Breast epithelium (tissue), 4 donors: Measurements from ENCODE around the gene ROCK2. TPM values are rescaled to one million over a fixed set of nuclear protein-coding genes. Genes with fewer than 3 reads are reported as not detected.

ENCODE experiments used
- DNase-seq, 2 donors: peaks; one replicate each; pipeline ENCODE4 v3.0.0-alpha.2; 2019; ENCODE audit warnings: low spot score in 2 of 2
- H3K27ac ChIP-seq, 2 donors: fragments of 200-600 bp; sonication (generic) in 1 of 2; one replicate each; pipeline ENCODE4 v1.5.1; 2016 to 2019; ENCODE audit warnings: mild to moderate bottlenecking in 1 of 2
- H3K27me3 ChIP-seq, 2 donors: fragments of 200-600 bp; sonication (generic) in 1 of 2; one replicate each; pipeline versions ENCODE4 v1.5.1 to v1.6.0; 2017 to 2019; ENCODE audit warnings: control low read depth in 1 of 2, mild to moderate bottlenecking in 1 of 2
- H3K36me3 ChIP-seq: fragments of 200-600 bp; one replicate; pipeline ENCODE4 v1.5.1; 2019
- H3K4me1 ChIP-seq, 2 donors: fragments of 200-600 bp; sonication (generic); one replicate each; pipeline ENCODE4 v1.5.1; 2016 to 2019; ENCODE audit warnings: control low read depth in 1 of 2
- H3K4me3 ChIP-seq, 3 donors: fragments of 200-600 bp; sonication (generic); 1 replicate in 2 of 3; 2 replicates in 1 of 3; pipeline ENCODE4 v1.5.1; 2016 to 2019; ENCODE audit warnings: mild to moderate bottlenecking in 3 of 3, moderate library complexity in 2 of 3
- H3K9me3 ChIP-seq, 2 donors: fragments of 200-600 bp; sonication (generic) in 1 of 2; one replicate each; pipeline ENCODE4 v1.5.1; 2016 to 2019; ENCODE audit warnings: control low read depth in 1 of 2
- POLR2A ChIP-seq: fragments of 450-650 bp; IDR thresholded peaks from one replicate; pipeline ENCODE4 v1.6.1; 2016; ENCODE audit warnings: antibody characterized with exemption, mild to moderate bottlenecking, moderate library complexity
- POLR2AphosphoS5 ChIP-seq, 3 donors: sonication (generic); formaldehyde crosslinking; IDR thresholded peaks; one replicate each; pipeline ENCODE4 v1.6.1; 2017; ENCODE audit warnings: antibody characterized with exemption in 3 of 3
- intact Hi-C: fragments of 100-400 bp; cut with DNase I; formaldehyde crosslinking; loops from one replicate; pipeline ENCODE4 v1.15.1; 2023; ENCODE audit warnings: low total_unique reads
- total RNA-seq, 3 donors: library from RNA; depleted of rRNA; stranded (reverse); fragments of >200 nt; gene quantifications; one replicate each; pipeline ENCODE4 v1.1.0, GENCODE V29; 2016
- TF ChIP-seq, protein P1 (sequence below), 3 donors: fragments of 450-650 bp; IDR thresholded peaks; one replicate each; pipeline ENCODE4 v1.5.1; 2016 to 2017; ENCODE audit warnings: antibody characterized with exemption in 3 of 3, mild to moderate bottlenecking in 3 of 3, moderate library complexity in 3 of 3

ROCK2 gene
- total RNA-seq: 100 to 1,000 TPM in 2 of 3 donors, 10 to 100 TPM in 1; 87.1 to 181 (median 103) TPM

DNA sequence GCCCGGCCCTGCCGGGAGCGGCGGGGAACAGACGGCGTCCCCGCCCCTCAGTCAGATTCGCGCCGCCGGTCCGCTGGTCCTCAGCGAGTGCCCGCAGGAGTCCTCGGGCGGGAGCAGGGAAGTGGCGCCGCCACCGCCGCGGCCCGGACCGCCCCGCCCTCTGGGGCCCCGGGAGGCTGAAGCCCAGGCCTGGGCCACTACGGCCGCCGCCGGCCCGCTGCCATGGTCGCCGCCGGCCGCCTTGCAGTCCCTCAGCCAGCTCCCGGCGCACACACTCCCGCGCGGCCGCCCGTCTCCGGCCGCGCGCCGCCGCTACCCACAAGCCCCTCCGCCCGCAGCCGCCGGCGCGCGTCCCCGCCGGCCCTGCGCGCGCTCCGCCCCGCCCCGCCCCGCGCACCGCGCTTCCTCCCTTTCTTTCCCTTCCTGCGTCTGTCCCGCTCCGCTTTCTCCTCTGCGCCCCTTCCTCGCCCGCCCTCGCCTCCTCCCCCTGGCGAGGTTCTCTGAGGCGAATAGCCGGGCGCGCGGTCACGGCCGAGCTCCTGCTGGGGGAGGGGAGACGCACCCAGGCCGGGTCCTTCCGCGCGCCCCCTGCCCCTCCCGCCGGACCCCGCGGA, at the start of gene ROCK2:
Gene ROCK2 (minus strand): TSS at position 295 of the 614 bp plus-strand sequence. CDS start 500 bp downstream, outside the sequence.
- intact Hi-C loops: no loop called here
- no peaks in the 10 kb centered on the region for H3K9me3 ChIP-seq
- peak; percentile 54 to 83 (median 63) for TF ChIP-seq POLR2AphosphoS5 (IDR thresholded peaks at IDR 0.05)
- TF ChIP-seq, protein P1, sequence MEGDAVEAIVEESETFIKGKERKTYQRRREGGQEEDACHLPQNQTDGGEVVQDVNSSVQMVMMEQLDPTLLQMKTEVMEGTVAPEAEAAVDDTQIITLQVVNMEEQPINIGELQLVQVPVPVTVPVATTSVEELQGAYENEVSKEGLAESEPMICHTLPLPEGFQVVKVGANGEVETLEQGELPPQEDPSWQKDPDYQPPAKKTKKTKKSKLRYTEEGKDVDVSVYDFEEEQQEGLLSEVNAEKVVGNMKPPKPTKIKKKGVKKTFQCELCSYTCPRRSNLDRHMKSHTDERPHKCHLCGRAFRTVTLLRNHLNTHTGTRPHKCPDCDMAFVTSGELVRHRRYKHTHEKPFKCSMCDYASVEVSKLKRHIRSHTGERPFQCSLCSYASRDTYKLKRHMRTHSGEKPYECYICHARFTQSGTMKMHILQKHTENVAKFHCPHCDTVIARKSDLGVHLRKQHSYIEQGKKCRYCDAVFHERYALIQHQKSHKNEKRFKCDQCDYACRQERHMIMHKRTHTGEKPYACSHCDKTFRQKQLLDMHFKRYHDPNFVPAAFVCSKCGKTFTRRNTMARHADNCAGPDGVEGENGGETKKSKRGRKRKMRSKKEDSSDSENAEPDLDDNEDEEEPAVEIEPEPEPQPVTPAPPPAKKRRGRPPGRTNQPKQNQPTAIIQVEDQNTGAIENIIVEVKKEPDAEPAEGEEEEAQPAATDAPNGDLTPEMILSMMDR (IDR thresholded peaks at IDR 0.05): no peak
- TF ChIP-seq POLR2A: no peak
- DNase-seq: peak; percentile 82 to 83
- H3K4me3 ChIP-seq: peak within 1 kb of the TSS; percentile 83 to 99 (median 91)
- H3K4me1 ChIP-seq: peaks cover 0 to 6% of the 10 kb centered on the region in 2 donors
- H3K27ac ChIP-seq: peak within 1 kb of the TSS; percentile 99 to 100
- no peaks in the 10 kb centered on the region for H3K36me3 ChIP-seq
- H3K27me3 ChIP-seq: no peaks in the 10 kb centered on the region

DNA sequence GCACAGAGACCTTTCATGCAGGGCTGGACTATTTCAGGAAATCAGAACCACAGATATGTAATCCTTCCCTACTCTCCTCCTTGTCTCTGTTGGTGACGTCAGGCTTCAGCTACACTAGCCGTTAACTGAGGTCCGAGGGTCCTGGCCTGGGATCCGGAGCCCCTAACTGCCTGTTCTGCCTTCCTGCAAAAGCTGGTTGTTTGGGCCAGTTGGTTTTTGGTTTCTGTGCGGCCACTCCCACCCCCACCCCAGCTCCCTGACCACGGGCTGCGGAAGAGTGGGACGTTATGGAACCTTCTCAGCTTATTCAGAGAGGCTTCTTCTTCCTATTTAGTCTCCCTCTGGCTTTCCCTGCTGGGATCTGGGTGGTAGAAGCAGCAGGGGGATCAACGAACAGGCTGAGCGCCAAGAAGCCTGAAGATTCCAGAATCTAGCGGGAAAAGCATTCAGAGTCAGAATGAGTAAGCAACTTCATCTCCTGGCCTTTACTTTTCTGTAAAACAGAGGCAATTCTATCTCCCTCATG, 49.3 kb upstream of the ROCK2 start:
- peak overlapping the region in 1 of 3 donors; percentile 36 for H3K4me3 ChIP-seq
- no peaks in the 10 kb centered on the region for H3K9me3 ChIP-seq
- H3K4me1 ChIP-seq: no peaks in the 10 kb centered on the region
- DNase-seq: no peak
- no peaks in the 10 kb centered on the region for H3K36me3 ChIP-seq
- no peaks in the 10 kb centered on the region for H3K27me3 ChIP-seq
- no peak for TF ChIP-seq POLR2AphosphoS5 (IDR thresholded peaks at IDR 0.05)
- no peak for TF ChIP-seq POLR2A
- TF ChIP-seq, protein P1 (IDR thresholded peaks at IDR 0.05): no peak
- peak overlapping the region; percentile 50 to 83 for H3K27ac ChIP-seq
- intact Hi-C loops: no loop called here

DNA sequence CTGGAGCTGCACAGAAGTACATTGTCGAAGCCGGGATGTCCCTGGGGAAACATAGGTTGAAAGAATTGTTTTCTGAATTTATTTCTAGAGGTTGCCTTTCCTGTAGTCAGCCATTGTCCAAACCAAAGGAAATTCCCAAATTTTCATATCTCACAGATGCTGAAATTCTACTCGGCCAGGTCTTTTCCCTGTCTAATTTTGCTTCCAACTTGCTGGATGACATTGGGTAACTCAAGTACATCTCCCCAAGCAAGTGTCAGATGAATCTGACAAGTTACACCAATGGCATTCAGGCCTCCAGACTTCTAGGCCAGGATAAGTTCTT, 47.5 kb upstream of the ROCK2 start:
- H3K9me3 ChIP-seq: no peaks in the 10 kb centered on the region
- H3K27me3 ChIP-seq: no peaks in the 10 kb centered on the region
- intact Hi-C loops: no loop called here
- no peaks in the 10 kb centered on the region for H3K36me3 ChIP-seq
- no peak for DNase-seq
- peak overlapping the region; percentile 13 to 29 for H3K27ac ChIP-seq
- no peak overlapping the region for H3K4me3 ChIP-seq
- no peaks in the 10 kb centered on the region for H3K4me1 ChIP-seq
- TF ChIP-seq POLR2A: no peak
- TF ChIP-seq, protein P1 (IDR thresholded peaks at IDR 0.05): no peak
- no peak for TF ChIP-seq POLR2AphosphoS5 (IDR thresholded peaks at IDR 0.05)

DNA sequence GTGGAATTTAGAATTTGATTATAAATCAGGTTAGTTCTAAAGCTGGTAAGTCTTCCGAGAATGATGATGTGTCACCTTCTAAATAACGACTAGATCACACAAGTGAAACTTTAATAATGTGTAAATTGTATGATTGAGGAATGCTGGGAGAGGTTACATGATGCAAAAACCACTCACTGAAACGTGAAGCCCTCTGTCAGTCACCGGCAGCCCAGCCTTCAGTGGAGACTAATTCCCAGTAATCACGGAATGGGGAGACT, 45.9 kb upstream of the ROCK2 start:
- Histone ChIP-seq H3K4me1 (no peaks in the 10 kb centered on the region), H3K4me3 (no peak overlapping the region), H3K27me3 (no peaks in the 10 kb centered on the region), H3K27ac (no peak overlapping the region), H3K9me3 (no peaks in the 10 kb centered on the region), H3K36me3 (no peaks in the 10 kb centered on the region)
- no peak for DNase-seq
- TF ChIP-seq POLR2AphosphoS5 (IDR thresholded peaks at IDR 0.05) (no peak), POLR2A (no peak)
- TF ChIP-seq, protein P1 (IDR thresholded peaks at IDR 0.05): no peak
- intact Hi-C loops: no loop called here

DNA sequence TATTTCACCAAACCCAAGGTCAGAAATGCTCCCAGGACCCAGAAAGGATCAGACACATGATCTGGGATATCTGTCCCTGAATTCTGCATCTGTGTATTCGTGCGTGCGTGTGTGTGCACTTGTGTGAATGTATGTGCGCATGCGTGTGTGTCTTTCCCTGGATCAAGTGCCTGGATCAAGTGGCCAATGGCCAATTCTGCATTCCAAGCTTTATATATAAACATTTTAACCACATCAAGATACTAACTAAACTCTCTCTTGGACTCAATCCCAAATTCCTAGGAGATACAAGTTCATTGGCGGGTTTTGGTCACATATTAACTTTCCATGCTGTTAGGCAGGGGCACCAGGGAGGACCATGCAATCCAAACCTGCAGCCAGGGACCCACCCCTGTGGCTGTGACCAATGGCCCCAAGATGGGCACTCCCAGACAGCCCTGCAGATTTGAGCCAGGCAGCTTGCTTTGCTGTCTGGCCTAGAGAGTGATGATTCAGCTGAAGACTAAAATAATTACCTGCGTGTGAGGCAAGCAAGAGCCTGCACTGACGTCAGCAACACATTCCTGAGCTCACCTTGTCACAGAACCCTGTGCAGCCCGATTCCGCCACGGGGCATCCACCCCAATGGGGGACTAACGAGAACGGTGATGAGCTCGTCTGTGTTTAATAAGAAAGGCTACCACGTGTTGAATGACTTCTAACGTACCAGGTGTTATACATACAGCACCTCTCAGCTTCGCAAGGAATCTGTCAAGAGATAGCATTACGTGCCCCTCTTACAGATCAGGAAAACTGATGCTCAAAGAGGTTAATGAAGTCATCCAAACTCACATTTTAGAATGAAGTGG, 45.3 kb upstream of the ROCK2 start:
- H3K4me3 ChIP-seq: no peak overlapping the region
- no peaks in the 10 kb centered on the region for H3K36me3 ChIP-seq
- no peaks in the 10 kb centered on the region for H3K27me3 ChIP-seq
- H3K9me3 ChIP-seq: no peaks in the 10 kb centered on the region
- intact Hi-C loops: no loop called here
- H3K27ac ChIP-seq: no peak overlapping the region
- TF ChIP-seq, protein P1 (IDR thresholded peaks at IDR 0.05): no peak
- TF ChIP-seq POLR2AphosphoS5 (IDR thresholded peaks at IDR 0.05): no peak
- no peak for TF ChIP-seq POLR2A
- DNase-seq: no peak
- H3K4me1 ChIP-seq: no peaks in the 10 kb centered on the region
